WERI-Rb-1 (cell line): ENCODE measurements around the gene NAT9.

Experiments
- DNase-seq: peaks from one replicate; pipeline ENCODE4 v3.0.0-alpha.2; 2020
- H3K27ac ChIP-seq: fragments of 250-450 bp; sonication (Bioruptor Pico); 2 replicates; pipeline ENCODE4 v1.5.1; 2020; ENCODE audit warnings: mild to moderate bottlenecking, moderate library complexity
- H3K27me3 ChIP-seq: fragments of 250-450 bp; sonication (Bioruptor Pico); 2 replicates; pipeline ENCODE4 v1.5.1; 2021; ENCODE audit warnings: mild to moderate bottlenecking, low read depth, moderate library complexity; ENCODE audit not compliant: insufficient read depth, severe bottlenecking
- H3K36me3 ChIP-seq: fragments of 250-450 bp; sonication (Bioruptor Pico); 2 replicates; pipeline ENCODE4 v1.5.1; 2020; ENCODE audit warnings: mild to moderate bottlenecking, moderate library complexity
- H3K4me3 ChIP-seq: 2 replicates; pipeline ENCODE4 v1.5.1; 2011; ENCODE audit warnings: low read depth, mild to moderate bottlenecking, control low read depth, low read length
- H3K9me3 ChIP-seq: fragments of 250-450 bp; sonication (Bioruptor Pico); 2 replicates; pipeline ENCODE4 v1.5.1; 2021; ENCODE audit warnings: mild to moderate bottlenecking, moderate library complexity; ENCODE audit not compliant: severe bottlenecking
- CTCF ChIP-seq: IDR thresholded peaks from 2 replicates; pipeline ENCODE4 v1.5.1; 2011; ENCODE audit warnings: low read depth, mild to moderate bottlenecking, control low read depth, inconsistent platforms, low read length

The NAT9 gene

GRCh38 chr17:74744714-74745547 is 31.2 kb downstream of the NAT9 start:
- peak; percentile 88 for DNase-seq
- no peaks in the 10 kb centered on the region for H3K27me3 ChIP-seq
- no peak overlapping the region for H3K27ac ChIP-seq
- no peak overlapping the region for H3K4me3 ChIP-seq
- H3K9me3 ChIP-seq = peaks cover 5% of the 10 kb centered on the region
- H3K36me3 ChIP-seq = peaks cover 3% of the 10 kb centered on the region; the same call in 1 of the 2 replicates
- peak; percentile 99 for TF ChIP-seq CTCF

DNA sequence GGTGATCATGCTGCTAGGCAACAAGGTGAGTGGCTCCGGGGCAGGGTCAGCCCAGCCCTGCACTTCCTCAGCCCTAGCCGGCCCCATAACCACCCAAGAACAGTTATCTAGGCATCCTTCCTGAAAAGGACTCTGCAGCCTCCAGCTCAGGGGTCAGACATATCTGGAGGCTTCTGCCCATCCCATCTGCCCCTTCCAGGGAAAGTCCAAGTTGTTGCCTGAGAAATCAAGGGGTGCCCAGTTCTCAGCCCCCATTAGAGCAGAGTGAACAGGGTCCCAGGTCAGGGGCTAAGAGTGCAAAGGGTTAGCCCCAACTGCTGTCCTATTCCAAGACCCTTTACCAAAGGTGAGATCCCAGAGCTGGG is 31.8 kb downstream of the NAT9 start:
- peak; percentile 6 for DNase-seq
- Histone ChIP-seq H3K9me3 (peaks cover 5% of the 10 kb centered on the region), H3K4me3 (no peak overlapping the region), H3K36me3 (no peaks in the 10 kb centered on the region; the same call in 1 of the 2 replicates), H3K27me3 (no peaks in the 10 kb centered on the region), H3K27ac (no peak overlapping the region)
- no peak for TF ChIP-seq CTCF

GRCh38 chr17:74743755-74744154 is 32.4 kb downstream of the NAT9 start:
- H3K4me3 ChIP-seq = no peak overlapping the region
- no peaks in the 10 kb centered on the region for H3K27me3 ChIP-seq
- TF ChIP-seq CTCF = no peak
- H3K9me3 ChIP-seq = peaks cover 5% of the 10 kb centered on the region
- no peak overlapping the region for H3K27ac ChIP-seq
- DNase-seq = no peak
- no peaks in the 10 kb centered on the region; the same call in 1 of the 2 replicates for H3K36me3 ChIP-seq

GRCh38 chr17:74742978-74743545 is 33.1 kb downstream of the NAT9 start:
- Histone ChIP-seq H3K9me3 (peaks cover 5% of the 10 kb centered on the region), H3K36me3 (no peaks in the 10 kb centered on the region; the same call in 1 of the 2 replicates), H3K27ac (no peak overlapping the region), H3K27me3 (no peaks in the 10 kb centered on the region), H3K4me3 (no peak overlapping the region)
- no peak for DNase-seq
- TF ChIP-seq CTCF = no peak

DNA sequence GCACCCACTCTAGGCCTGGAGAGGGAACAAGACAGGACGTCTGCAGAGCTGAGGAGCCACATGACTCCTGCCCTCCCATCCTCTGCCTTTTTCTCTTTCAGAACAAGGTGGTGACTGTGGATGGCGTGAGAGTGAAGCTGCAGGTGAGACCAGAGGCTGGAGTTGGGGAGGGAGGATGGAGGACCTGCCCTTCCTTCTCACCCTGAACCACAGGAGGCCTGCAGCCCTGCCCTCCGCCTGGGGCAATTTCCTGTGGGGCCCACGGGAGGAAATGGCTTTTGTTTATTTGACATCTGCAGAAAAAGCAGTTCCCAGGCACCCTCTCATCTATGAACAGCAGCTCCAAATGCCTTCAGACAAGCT is 34.0 kb downstream of the NAT9 start:
- DNase-seq = no peak
- Histone ChIP-seq H3K9me3 (peaks cover 5% of the 10 kb centered on the region), H3K36me3 (no peaks in the 10 kb centered on the region; the same call in 1 of the 2 replicates), H3K4me3 (no peak overlapping the region), H3K27ac (no peak overlapping the region), H3K27me3 (no peaks in the 10 kb centered on the region)
- no peak for TF ChIP-seq CTCF
